GM19463 (cell line): Measurements from ENCODE around the gene ASB8.
"Not testable (repeated sequence)": the region's sequence is repeated elsewhere in the genome, so short reads cannot be mapped to it uniquely, and the experiment has no call there.

Experiments used
- ATAC-seq: cut with Tn5 transposase; IDR thresholded peaks from one replicate; pipeline ENCODE4 v1.9.1; 2021; ENCODE audit warnings: mild to moderate bottlenecking, moderate library complexity; ENCODE audit not compliant: unreplicated experiment

Gene ASB8

GRCh38 chr12:48142818-48143674 lies 14.3 kb downstream of the ASB8 start:
- ATAC-seq: no peak

- ATAC-seq: no peak
Observed at GRCh38 chr12:48135027-48135426, 22.3 kb downstream of the ASB8 start.

- ATAC-seq: no peak
Observed at GRCh38 chr12:48132826-48133225, 24.5 kb downstream of the ASB8 start.

- ATAC-seq: no peak
Observed at GRCh38 chr12:48131517-48131916, 25.8 kb downstream of the ASB8 start.

DNA sequence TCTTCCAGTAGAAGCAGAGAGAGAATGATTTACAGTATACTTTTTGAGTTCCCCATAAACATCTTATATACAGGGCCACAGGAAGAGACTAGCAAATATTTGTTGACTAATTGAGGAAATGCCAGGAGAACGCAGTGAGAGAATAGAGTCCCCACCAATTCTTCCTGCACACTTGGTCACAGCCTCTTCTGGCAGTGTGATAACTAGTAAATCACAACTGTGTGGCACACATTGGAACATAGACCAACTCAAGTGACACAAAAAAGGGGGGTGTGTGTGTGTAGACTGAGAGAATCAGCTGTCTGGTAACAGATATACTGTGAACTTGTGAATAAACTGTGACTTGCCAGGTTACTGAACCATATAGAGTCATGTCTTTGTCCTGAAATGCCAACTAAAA lies 27.9 kb downstream of the ASB8 start:
- ATAC-seq: no peak

DNA sequence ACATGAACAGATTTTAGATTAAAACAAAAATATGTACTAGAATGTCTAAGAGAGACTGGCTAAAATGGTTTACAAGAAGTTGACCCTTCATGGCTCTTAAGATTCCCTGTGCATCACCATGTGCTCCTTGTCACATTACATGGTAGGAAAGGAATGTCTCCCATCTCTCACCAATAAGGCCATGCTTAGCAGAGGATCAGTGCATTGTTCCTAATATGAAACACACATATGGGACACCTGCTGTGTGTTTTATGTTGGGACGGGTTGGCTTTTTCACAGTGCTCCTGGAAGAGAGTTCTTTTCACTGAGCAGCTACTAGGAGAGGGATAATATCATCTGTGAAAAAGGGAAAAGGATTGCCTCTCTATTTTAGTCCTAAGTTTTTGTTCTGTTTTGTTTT lies 28.5 kb downstream of the ASB8 start:
- ATAC-seq: no peak

GRCh38 chr12:48126953-48127630 lies 30.2 kb downstream of the ASB8 start:
- no peak for ATAC-seq

DNA sequence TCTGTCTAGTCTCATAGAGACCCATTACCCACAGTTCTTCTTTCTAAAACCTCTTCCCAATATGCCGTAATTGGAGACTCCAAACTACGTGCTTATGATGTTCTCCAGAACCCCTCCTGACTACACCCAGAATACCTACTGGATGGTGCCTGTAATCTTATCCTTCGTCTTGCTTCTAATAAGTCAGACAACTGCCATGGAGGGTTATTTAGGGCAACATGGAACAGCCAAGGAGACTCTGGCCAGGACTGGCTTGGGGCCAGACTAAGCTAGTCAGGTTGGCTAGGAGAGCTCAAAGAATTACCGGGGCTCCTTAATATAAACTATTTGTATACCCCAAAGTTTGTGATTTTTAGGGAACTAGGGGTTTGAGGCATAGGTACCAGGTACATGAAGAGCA lies 31.3 kb downstream of the ASB8 start:
- ATAC-seq: no peak

DNA sequence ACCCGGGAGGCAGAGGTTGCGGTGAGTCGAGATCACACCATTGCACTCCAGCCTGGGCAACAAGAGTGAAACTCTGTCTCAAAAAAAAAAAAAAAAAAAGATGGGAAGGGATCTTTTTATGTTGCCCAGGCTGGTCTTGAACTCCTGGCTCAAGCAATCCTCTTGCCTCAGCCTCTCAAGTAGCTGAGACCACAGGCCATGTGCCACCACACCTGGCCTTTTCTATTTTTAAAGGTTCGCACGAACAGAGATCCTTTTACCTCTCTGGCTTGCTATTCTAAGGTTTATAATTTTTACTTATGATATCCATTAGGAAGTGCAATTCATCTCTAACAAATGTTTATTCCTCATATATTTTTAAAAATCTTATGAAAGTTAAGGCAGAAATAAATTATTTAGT lies 31.8 kb downstream of the ASB8 start:
- ATAC-seq: not testable (repeated sequence)

GRCh38 chr12:48123169-48123568 lies 34.1 kb downstream of the ASB8 start:
- ATAC-seq: no peak

DNA sequence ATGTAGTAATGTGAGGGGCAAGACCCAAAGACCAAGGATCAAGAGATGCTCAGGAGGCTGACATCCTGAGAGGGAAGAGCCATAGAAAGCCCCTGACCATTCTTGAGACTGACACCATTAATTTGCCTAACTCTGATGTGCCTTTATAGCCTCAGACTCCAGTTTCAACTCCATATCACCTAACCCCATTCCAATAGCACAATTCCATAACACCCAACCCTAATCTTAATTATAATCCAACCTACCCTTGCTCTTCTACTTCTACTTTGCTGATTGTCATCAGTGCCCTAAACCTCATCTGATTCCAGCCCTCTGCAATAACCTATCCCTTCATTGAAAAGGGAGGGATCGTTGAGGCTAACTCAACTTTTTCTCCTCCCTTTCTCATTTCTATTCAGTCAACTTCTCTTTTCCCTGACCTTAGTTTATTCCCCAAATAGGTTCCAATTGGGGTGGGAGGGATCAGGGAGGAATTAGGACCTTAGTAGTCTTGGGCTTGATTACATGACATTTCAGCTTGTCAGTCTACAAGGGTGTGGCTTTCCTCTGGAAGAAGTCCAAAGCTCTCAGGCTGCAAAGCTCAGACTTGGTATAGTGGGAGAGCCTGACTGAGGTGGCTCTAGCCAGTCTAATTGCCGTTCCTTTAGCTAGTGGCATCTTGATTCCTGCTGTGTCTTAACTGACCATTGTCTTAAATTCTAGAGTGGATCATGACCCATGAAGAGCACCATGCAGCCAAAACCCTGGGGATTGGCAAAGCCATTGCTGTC lies 35.1 kb downstream of the ASB8 start:
- no peak for ATAC-seq

DNA sequence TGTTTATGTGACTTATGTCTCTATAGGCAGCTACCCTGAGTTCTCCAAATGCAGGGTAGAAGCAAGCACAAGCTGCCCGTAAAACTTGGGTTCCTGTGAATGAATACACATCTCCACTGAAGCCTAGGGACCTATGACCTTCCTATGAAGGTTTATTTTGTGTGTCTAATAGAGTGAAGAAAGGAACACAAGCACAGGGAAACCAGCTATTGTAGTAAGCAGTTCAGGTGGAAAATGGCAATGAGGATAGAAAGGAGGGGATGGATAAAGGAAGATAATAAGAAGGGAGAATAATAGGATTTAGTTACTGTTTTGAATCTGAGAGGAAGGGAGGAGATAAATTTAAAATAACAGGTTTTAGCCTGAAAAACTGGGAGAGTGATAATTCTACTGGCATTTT lies 35.8 kb downstream of the ASB8 start:
- no peak for ATAC-seq

DNA sequence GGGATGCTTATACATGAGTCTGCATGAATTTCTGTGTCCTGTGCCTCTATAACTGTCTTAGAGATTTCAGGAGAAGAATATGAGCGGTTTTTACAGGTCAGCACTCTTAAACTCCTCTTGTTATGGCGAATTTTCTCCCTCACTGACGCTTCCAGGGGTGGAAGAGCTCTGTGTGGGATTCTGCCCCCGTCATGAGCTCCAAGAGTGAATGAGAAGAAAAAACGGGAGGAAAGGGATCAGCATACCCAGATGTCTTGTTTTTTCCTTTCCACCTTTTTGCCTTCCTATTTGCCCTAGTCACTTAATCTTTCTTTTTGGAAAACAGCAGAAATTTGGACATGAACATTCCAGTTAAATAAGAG lies 37.5 kb downstream of the ASB8 start:
- no peak for ATAC-seq

- peak; percentile 100 for ATAC-seq
Observed at GRCh38 chr12:48119078-48119833, 38.1 kb downstream of the ASB8 start, which contains the start of gene PFKM. PFKM (plus strand) TSS chr12:48119364; CDS start chr12:48122775, 3,411 bp downstream.

DNA sequence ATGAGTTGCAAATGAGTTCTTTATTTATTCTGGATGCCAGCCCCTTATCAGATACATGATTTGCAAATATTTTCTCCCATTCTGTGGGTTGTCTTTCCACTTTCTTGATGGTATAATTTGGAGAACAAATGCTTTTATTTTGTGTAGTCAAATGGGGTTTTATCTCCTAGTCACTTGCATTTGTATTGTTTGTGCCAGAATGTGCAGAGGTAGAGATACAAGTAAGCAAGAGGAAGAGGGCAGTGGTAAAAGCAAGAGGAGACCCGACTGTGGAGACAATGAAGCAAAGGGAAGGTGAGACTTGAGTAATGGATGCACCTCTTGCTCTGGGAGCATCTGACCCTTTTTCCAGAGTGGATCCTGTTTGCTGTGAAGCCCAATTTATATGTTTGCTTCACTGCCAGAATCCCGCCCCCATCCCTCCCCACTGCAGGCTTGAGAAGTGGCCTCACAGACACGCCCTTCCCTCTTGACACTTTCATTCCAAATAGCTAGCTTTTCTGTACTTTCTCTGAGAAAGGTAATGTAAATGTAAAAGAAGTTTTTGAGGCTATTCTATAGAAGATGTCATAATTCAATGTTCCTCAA lies 38.9 kb downstream of the ASB8 start:
- no peak for ATAC-seq

DNA sequence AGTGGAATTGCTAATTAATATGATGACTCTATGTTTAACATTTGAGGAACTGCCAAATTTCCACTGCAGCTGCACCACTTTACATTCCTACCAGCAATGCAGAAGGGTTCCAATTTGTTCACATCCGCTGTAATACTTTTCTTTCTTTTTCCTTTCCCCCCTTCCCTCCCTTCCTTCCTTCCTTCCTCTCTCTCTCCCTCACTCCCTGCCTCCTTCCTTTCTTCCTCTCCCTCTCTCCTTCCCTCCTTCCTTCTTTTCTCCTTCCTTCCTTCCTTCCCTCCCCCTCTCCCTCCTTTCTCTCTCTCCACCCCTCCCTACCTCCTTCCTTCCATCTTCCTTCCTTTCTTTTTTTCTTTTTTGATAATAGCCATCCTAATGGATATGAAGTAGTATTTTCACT lies 41.4 kb downstream of the ASB8 start:
- no peak for ATAC-seq

DNA sequence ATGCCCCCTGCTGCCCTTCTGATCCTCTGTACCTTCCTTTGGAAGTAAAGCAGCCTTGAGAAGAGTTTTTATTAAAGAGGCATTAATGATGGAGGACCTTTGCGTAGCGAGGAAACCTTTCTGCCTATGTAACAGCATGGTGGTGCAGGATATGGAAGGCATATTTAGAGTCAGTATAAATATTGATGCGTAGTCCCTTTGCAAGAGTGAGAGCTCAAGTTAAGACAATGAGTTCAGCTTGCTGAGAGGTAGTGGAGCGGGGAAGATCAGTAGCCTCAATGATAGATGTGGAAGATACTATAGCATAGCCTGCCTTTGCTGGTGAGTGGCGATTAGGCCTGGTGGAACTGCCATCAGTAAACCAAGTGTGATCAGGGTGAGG lies 46.0 kb downstream of the ASB8 start:
- ATAC-seq: not testable (repeated sequence)

DNA sequence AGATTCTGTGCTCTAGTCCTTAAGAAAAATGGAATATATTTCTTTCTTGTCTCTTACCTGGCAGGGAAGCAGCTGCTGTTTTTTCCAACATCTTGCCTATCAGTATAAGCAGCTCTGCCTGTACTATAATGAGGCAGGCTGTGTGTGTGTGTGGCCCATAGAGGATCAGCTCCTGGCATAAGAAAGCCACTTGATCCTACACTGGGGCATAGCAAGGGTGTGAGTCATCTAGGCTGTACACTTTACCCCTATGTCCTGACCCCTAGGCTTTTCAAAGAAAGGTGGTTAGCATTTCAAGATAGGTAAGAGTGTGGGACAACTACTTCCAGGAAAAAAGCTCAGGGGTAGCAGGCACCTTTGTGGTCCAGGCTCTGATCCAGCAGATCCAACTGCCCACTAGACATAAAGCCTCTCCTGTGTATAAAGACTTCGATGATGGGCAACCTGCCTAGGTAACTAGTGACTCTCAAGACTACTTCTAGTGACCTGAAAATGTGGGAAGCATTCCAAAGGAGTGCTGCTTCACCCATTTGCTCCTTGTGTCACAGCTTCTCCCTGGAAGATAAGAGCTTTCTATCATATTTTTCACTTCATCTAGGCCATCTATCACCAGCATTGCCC lies 46.5 kb downstream of the ASB8 start:
- ATAC-seq: no peak

DNA sequence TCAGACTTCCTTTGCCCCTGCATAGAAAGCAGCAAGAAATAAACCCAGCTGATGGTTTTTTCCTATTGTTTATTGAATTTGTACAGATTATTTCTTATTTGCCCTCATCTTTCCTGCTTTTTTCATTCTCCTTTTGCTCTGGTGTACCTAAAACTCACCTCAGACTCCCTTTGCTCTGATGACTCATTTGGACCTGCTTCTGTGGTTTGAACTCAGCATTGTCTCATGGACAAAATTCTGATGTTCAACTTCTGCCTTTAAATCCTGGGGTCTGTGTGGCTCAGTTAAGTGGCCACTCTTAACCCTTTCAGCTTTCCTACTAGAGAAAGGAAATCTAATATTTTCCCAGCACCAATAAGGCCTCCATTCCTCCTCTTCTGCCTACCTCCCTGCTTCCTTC lies 47.9 kb downstream of the ASB8 start:
- no peak for ATAC-seq
